Sigmoid colon (tissue), 4 donors: ENCODE results near the gene ZNF285.
A peak's percentile ranks its signal among the peaks of the same experiment; 100 is the strongest.

Experiments
- POLR2A ChIP-seq, 2 donors: fragments of 450-650 bp; IDR thresholded peaks; one replicate each; pipeline ENCODE4 v1.6.1; 2016; ENCODE audit warnings: antibody characterized with exemption in 2 of 2, mild to moderate bottlenecking in 2 of 2, moderate library complexity in 2 of 2
- POLR2AphosphoS5 ChIP-seq, 4 donors: sonication (generic); formaldehyde crosslinking; IDR thresholded peaks; one replicate each; pipeline ENCODE4 v1.6.1; 2017; ENCODE audit warnings: antibody characterized with exemption in 4 of 4
- TF ChIP-seq, protein P1 (sequence below), 4 experiments: fragments of 450-650 bp in 3 of 4; fragments of 200-600 bp in 1 of 4; IDR thresholded peaks; one replicate each; pipeline ENCODE4 v1.5.1; 2016 to 2019; ENCODE audit warnings: antibody characterized with exemption in 4 of 4, mild to moderate bottlenecking in 3 of 4, moderate library complexity in 2 of 4

DNA sequence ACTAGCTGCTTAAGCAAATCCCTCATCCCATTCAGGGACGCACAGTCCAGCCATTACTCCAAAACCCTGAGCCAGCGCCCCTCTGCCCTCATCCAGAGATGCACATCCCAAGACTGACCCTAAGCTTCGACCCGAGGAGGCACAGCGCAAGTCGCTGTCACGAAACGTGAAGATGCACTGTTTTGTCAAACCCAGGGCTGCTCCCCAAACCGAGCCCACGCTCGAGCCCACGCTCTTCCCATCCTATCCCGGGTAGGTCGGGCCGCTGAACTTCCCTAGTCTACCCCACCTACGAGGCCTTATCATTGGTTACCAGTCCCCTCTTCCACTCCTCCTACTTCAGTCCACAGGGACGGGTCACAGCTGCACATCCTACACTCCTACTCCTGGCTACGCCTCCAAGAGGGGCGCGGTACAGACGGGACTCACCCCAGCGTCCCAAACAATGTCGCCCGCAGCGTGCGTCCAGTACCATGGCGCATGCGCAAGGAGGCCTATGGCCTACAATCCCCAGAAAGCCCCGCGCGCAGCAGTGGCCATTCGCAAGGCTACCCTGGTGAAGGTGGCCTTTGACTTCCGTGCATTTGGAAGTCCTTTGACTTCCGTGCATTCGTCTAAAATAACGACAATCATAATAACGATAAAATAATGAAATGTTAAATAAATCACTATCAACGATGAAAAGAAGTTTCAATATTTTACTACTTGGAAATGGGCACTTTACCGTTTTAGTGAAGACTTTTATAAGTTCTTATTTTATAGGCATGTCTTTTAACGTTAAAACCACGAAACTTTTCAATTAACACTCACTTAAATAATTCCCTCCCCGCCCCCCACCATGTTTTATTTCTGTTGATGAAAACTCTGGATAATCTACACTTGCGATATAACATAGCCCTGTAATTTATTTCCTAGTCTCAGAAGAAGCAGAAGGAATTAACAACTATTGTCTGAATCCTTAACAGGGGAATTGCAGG, at the start of gene ZNF285:
- TF ChIP-seq POLR2A (IDR thresholded peaks at IDR 0.05) (no peak), POLR2AphosphoS5 (IDR thresholded peaks at IDR 0.05) (peak in 2 of 4 donors; percentile 35 to 55)
- TF ChIP-seq, protein P1, sequence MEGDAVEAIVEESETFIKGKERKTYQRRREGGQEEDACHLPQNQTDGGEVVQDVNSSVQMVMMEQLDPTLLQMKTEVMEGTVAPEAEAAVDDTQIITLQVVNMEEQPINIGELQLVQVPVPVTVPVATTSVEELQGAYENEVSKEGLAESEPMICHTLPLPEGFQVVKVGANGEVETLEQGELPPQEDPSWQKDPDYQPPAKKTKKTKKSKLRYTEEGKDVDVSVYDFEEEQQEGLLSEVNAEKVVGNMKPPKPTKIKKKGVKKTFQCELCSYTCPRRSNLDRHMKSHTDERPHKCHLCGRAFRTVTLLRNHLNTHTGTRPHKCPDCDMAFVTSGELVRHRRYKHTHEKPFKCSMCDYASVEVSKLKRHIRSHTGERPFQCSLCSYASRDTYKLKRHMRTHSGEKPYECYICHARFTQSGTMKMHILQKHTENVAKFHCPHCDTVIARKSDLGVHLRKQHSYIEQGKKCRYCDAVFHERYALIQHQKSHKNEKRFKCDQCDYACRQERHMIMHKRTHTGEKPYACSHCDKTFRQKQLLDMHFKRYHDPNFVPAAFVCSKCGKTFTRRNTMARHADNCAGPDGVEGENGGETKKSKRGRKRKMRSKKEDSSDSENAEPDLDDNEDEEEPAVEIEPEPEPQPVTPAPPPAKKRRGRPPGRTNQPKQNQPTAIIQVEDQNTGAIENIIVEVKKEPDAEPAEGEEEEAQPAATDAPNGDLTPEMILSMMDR (IDR thresholded peaks at IDR 0.05) = no peak
